NCI-H446 (cell line): ENCODE measurements around the gene BANP.
"Not testable (repeated sequence)": the region's sequence is repeated elsewhere in the genome, so short reads cannot be mapped to it uniquely, and the experiment has no call there.

Experiments used
- DNase-seq, 2 experiments: peaks; one replicate each; lab custom pipeline; 2025; lab: John Stamatoyannopoulos, UW

BANP gene

DNA sequence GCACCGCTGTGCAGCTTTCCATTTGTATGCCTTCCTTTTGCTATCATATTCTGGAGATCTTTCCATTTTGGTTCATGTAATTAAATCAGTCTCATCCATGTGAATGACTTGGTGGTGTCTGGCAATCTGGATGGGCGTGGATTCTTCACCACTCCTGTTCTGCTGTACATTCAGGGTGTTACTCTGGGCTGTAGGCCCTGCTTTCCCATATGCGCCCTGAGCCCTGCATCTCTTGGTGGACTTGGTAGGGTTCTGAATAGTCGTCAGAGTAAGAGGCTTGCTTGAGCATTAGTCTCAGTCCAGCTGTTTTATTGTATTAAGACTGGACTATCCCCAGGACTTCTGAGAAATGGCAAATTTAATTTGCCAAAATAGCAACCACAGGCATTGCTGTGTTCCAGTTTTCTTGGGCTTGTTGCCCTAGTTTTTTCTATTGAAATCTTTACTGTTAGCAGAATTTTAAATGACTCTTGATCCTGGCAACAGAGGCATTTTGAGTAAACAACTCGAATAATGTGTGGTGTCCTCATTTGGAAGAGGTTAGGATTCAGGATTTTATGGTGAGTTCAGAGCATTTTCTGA, 14.9 kb downstream of the BANP start:
- DNase-seq, result no peak

DNA sequence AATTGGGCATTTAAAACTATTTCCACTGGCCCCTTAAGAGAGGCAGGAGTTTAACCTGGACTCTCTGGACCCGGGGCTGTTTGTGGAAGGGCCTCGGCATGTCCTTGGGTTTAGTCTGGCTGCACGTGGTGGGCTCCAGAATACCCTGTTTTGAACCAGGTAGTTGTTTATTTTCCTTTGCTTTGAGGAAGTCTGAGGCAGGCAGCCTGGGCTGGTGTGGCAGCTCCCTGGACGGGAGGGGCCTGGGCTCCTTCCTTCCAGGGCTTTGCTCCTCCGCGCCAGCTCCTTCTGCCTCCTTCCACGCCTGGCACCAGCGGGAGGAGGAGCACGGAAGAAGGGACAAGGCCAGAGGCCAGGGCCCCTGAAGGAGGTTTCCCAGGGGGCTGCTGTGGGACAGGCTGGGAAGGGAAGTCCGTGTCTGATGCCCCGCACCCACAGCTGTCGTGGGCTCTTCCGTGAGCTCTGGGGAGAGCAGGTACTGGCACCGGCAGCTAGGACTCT, 15.5 kb downstream of the BANP start:
- DNase-seq, result no peak

DNA sequence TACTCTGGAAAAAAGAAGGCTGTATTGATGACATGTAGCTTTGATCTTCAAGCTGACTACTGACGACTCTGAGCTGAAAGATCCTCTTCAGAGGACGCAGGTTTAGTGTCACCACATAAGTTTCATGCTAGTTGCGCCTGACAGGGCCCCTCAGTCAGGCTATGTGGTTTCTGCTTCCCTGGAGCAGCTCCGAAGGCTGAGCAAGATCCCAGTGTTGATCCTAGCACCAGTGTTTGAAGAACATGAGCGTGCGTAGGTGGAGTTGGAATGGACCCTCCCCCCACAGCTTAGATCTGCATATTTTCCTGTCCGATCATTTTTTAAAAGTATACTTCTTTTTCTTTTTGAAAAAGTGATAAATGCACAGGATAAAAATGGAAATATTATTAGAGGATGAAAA, 17.3 kb downstream of the BANP start:
- no peak for DNase-seq

GRCh38 chr16:87970186-87970585, 19.0 kb downstream of the BANP start:
- no peak for DNase-seq

- no peak for DNase-seq
Measured at GRCh38 chr16:87971933-87972332, 20.7 kb downstream of the BANP start.

GRCh38 chr16:87973717-87974116, 22.5 kb downstream of the BANP start:
- no peak for DNase-seq

- DNase-seq, result no peak
Measured at GRCh38 chr16:87974178-87974577, 22.9 kb downstream of the BANP start.

GRCh38 chr16:87976665-87977064, 25.4 kb downstream of the BANP start:
- no peak for DNase-seq

- no peak for DNase-seq
Measured at GRCh38 chr16:87978127-87978526, 26.9 kb downstream of the BANP start.

- DNase-seq, result no peak
Measured at GRCh38 chr16:87979352-87979751, 28.1 kb downstream of the BANP start.

GRCh38 chr16:87979911-87980630, 28.8 kb downstream of the BANP start:
- DNase-seq, result not testable (repeated sequence)

GRCh38 chr16:87981376-87981775, 30.1 kb downstream of the BANP start:
- DNase-seq, result not testable (repeated sequence)

DNA sequence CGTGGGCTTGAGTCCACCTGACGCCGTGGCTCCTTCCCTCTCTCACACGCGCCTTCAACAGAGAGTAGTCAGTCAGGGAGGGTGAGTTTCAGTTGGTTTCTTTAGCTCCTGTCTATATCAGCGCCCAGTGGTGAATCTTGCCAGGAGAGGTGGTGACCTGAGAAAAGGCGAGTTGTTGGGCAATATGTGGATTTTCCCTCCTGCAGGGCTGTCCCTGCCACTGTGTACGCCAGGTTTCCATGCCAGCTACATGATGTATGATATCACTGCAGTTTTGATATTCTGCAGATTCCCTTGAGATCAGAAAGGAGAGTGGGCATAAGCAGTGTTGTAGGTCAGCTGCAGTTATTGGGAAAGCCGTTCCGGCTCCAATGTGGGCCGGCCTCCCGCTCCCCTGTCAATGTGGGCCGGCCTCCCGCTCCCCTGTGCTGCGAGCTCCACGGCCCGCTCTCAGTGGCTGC, 31.4 kb downstream of the BANP start:
- no peak for DNase-seq

DNA sequence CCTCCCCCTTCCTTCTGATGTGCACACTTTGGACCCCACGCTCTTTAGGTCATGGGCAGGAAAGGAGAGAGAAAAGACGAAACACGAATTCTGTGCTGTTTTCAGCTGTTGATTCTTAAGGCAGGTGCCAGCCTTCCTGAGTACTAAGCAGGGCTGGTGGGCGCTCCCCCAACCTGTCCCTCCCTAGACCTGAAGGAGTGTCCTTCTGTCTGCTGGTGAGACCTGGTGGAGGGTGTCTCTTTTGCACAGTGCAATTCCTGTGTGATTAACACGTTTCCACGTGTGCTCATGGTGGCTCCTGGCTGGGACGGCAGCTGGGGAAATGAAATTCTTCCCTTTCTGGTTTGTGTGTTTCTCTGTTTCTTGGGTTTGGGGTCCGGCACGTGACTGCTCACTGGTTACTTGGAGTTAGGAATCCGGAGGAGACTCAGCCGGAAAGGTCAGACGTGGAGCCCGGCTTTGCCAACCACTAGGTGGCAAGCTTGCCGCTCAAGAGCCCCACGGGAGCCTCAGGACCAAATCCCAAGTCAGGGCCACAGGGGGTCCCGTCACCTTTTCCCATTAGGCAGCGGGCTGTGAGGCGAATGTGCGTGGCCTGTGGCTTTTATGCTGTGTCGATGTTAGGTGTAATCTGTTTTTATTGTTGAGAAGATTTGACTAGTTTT, 32.0 kb downstream of the BANP start:
- not testable (repeated sequence) for DNase-seq

DNA sequence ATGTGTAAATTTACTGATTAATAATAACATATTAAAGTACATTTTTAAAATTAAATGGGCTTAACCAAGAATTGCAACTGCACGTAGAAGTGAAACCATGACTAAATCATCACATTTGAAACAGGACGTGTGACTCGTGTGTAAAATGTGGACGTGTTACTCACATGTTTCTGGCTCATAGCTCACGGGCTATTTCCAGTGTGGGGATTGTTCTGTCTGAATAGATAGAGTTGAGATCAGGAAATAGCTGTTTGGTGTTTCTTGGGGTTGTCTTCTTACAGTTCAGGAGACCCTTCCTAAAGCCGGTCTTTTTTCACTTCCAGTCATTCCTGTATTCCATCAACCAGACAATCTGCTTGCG, 32.5 kb downstream of the BANP start:
- not testable (repeated sequence) for DNase-seq

DNA sequence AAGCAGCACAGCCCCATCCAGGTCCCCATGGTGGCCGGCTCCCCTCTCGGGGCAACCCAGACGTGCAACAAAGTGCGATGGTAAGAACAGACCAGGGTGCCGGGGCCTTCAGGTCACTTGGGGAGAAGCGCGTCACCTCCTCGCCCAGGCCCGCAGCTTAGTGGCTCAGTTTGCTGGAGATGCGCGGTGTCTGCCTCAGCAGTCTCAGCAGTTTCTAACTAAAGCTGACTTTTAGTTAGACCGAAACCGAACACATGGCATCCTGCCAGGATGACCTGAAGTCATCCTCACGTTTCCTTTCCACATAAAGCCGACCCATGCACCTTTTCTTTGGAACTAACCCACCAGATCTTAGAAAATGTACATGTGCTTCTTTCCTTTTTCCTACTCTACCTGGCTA, 32.9 kb downstream of the BANP start:
- DNase-seq, result not testable (repeated sequence)

- no peak for DNase-seq
Measured at GRCh38 chr16:87984632-87985267, 33.5 kb downstream of the BANP start.

- not testable (repeated sequence) for DNase-seq
Measured at GRCh38 chr16:87985493-87985892, 34.3 kb downstream of the BANP start.

- not testable (repeated sequence) for DNase-seq
Measured at GRCh38 chr16:87986361-87986849, 35.2 kb downstream of the BANP start.

GRCh38 chr16:87988596-87988995, 37.4 kb downstream of the BANP start:
- DNase-seq, result not testable (repeated sequence)

- not testable (repeated sequence) for DNase-seq
Measured at GRCh38 chr16:87990254-87990653, 39.0 kb downstream of the BANP start.

- not testable (repeated sequence) for DNase-seq
Measured at GRCh38 chr16:87992142-87992541, 40.9 kb downstream of the BANP start.
